ENCODE results near the gene ZBTB5. TPM values are rescaled to one million over a fixed set of nuclear protein-coding genes. Genes with fewer than 3 reads are reported as not detected.
A peak's percentile ranks its signal among the peaks of the same experiment; 100 is the strongest.

ZBTB5 gene
- total and polyA plus RNA-seq, 2 of the 13 experiments (the other 11 are each of a cell fraction or from before 2014, with no cell fraction given): 12.5 to 20.5 TPM

- no peak for TF ChIP-seq HIC2 (CRISPR knock-in tag; IDR thresholded peaks at IDR 0.05; ENCODE audit: low read depth)
These were observed 69.6 kb downstream of the ZBTB5 start (continued) for GRCh38 chr9:37395663-37396062.

- H3K27ac ChIP-seq (ENCODE audit: extremely low read length, insufficient read depth, low read length): no peak overlapping the region
- intact Hi-C loops (cut with micrococcal nuclease; ENCODE audit: unreplicated experiment): no loop called here
- DNase-seq (ENCODE audit: low spot score): no peak
- peaks cover 24% of the 10 kb centered on the region for H3K4me1 ChIP-seq (ENCODE audit: insufficient read depth, low read length)
- POLR2A ChIA-PET: no interaction called here
- TF ChIP-seq CBX1 (IDR thresholded peaks at IDR 0.05; ENCODE audit: low read depth): no peak
- TF ChIP-seq MTF2 (CRISPR knock-in tag; IDR thresholded peaks at IDR 0.05; ENCODE audit: borderline replicate concordance): no peak
- no peak for TF ChIP-seq ZNF850 (CRISPR knock-in tag; conservative IDR thresholded peaks at IDR 0.05)
- TF ChIP-seq ZNF12 (CRISPR knock-in tag; IDR thresholded peaks at IDR 0.05): no peak
- H3K27me3 ChIP-seq (ENCODE audit: control insufficient read depth in 1 of 2, insufficient read depth in 2 of 2, low read length in 2 of 2): peaks cover 0 to 6% of the 10 kb centered on the region in 2 experiments; a peak in 1 of 5 replicates
- no peaks in the 10 kb centered on the region for H3K9me3 ChIP-seq (ENCODE audit: low read length)
- 45% methylated on average over 12 of the region's 12 CpGs for WGBS (ENCODE audit: low lambda C conversion rate)
- H3K4me2 ChIP-seq (ENCODE audit: low read depth, low read length): no peak overlapping the region
- no peak overlapping the region for H3K9ac ChIP-seq (ENCODE audit: insufficient read depth, low read depth, low read length)
- no peak for ATAC-seq
- in situ Hi-C loops (cut with HindIII; ENCODE audit: extremely low pct_ligation_motif_present, low pct_unique_long_range_greater_than_20kb): no loop called here
- H4K20me1 ChIP-seq (ENCODE audit: insufficient read depth, low read length): no peaks in the 10 kb centered on the region
- no peak overlapping the region for H3K4me3 ChIP-seq (replicated peaks in 1 of 3; ENCODE audit: insufficient read depth in 1 of 3, low read depth in 2 of 3, low read length in 3 of 3)
- no peak overlapping the region for H2AFZ ChIP-seq (ENCODE audit: low read length)
- no peak for FAIRE-seq
- no TSS peak for BruUV-seq (replicated peaks)
- CTCF ChIA-PET (ENCODE audit: low intra/inter-chr PET ratio, low total read pairs): no interaction called here
- no peaks in the 10 kb centered on the region for H3K79me2 ChIP-seq (ENCODE audit: insufficient read depth, low read length)
- no peaks in the 10 kb centered on the region for H3K36me3 ChIP-seq (replicated peaks in 1 of 2; ENCODE audit: control insufficient read depth in 1 of 2, insufficient read depth in 2 of 2, low read length in 2 of 2)
These were observed 70.0 kb downstream of the ZBTB5 start for GRCh38 chr9:37395229-37395628.

- Histone ChIP-seq H3K4me3 (replicated peaks in 1 of 3; ENCODE audit: insufficient read depth in 1 of 3, low read depth in 2 of 3, low read length in 3 of 3) (no peak overlapping the region), H3K79me2 (ENCODE audit: insufficient read depth, low read length) (no peaks in the 10 kb centered on the region), H4K20me1 (ENCODE audit: insufficient read depth, low read length) (no peaks in the 10 kb centered on the region), H3K27ac (ENCODE audit: extremely low read length, insufficient read depth, low read length) (no peak overlapping the region), H3K4me2 (ENCODE audit: low read depth, low read length) (peak overlapping the region; percentile 39; the same call in 1 of the 2 replicates), H2AFZ (ENCODE audit: low read length) (no peak overlapping the region), H3K9ac (ENCODE audit: insufficient read depth, low read depth, low read length) (no peak overlapping the region), H3K36me3 (replicated peaks in 1 of 2; ENCODE audit: control insufficient read depth in 1 of 2, insufficient read depth in 2 of 2, low read length in 2 of 2) (no peaks in the 10 kb centered on the region), H3K9me3 (ENCODE audit: low read length) (no peaks in the 10 kb centered on the region), H3K27me3 (ENCODE audit: control insufficient read depth in 1 of 2, insufficient read depth in 2 of 2, low read length in 2 of 2) (peaks cover 1 to 6% of the 10 kb centered on the region in 2 experiments; a peak in 2 of 5 replicates), H3K4me1 (ENCODE audit: insufficient read depth, low read length) (peaks cover 24% of the 10 kb centered on the region)
- DNase-seq (ENCODE audit: low spot score): no peak
- CTCF ChIA-PET (ENCODE audit: low intra/inter-chr PET ratio, low total read pairs): no interaction called here
- in situ Hi-C loops (cut with HindIII; ENCODE audit: extremely low pct_ligation_motif_present, low pct_unique_long_range_greater_than_20kb): no loop called here
- intact Hi-C loops (cut with micrococcal nuclease; ENCODE audit: unreplicated experiment): no loop called here
- no TSS peak for BruUV-seq (replicated peaks)
- peak; percentile 30; the same call in 2 of the 3 replicates for ATAC-seq
- no peak for FAIRE-seq
- 35% methylated on average over 8 of the region's 8 CpGs for WGBS (ENCODE audit: low lambda C conversion rate)
- POLR2A ChIA-PET: no interaction called here
- no peak for TF ChIP-seq ZBTB21 (CRISPR knock-in tag; IDR thresholded peaks at IDR 0.05)
- TF ChIP-seq PCBP2 (optimal IDR thresholded peaks at IDR 0.05; ENCODE audit: low read depth, low read length, poor library complexity, severe bottlenecking): no peak
- no peak for TF ChIP-seq ZNF142 (CRISPR knock-in tag; IDR thresholded peaks at IDR 0.05)
These were observed 73.0 kb downstream of the ZBTB5 start for GRCh38 chr9:37392272-37392671.

All from HepG2 (cell line).